Measurements from ENCODE around the gene ADGRL1. TPM values are rescaled to one million over a fixed set of nuclear protein-coding genes. Genes with fewer than 3 reads are reported as not detected.
"Not testable (repeated sequence)": the region's sequence is repeated elsewhere in the genome, so short reads cannot be mapped to it uniquely, and the experiment has no call there.

The ADGRL1 gene
- 54.6 and 55.3 TPM in 2 replicates for total RNA-seq
- long read RNA-seq, result 0 reads

DNA sequence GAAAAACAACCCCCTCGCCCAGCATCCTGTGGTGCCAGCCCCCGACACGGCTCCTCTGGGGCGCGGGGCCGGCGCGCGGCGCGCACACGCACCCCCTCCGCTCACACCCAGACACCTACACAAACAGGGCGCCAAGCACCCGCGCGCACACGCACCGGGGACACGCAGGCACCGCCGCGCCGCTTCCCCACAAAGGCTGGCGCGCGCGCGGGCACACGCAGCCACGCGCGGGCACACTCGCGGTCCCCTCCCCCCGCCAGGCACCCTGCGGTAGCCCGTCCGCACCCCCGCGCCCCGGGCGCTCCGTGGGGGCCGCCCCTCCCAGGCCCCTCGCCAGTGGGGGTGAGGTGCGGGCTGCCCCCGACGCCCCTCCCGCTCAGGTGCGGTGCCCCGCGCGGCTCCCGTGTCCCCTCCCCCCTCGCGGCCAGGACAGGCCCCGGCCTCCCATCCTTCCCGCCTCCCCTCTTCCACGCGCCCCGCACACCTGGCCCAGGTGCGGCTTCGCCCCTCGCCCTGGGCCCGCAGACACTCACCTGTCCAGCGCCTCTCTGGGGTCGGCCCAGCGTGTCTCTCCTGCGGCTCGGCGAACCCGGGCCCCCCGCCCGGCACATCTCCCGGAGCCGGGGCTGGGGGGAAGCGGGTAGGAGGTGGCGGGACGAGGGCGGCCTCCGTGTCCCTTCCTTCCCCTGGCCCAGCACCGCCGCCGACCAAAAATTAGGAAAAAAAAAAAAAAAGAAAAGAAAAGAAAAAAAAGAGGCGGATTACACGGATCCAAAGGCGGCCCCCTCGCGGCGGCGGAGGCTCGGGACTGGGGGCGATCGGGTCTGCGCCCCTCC is at the start of gene ADGRL1:
Gene ADGRL1, minus strand, starts transcription at position 718 of the 836 bp plus-strand sequence. CDS start 22,567 bp downstream, outside the sequence.
- not testable (repeated sequence) for H3K36me3 Mint-ChIP-seq (ENCODE audit: insufficient read depth); H3K9me3 Mint-ChIP-seq (ENCODE audit: low read depth)
- peaks cover 19% of the 10 kb centered on the region for H3K27me3 Mint-ChIP-seq

DNA sequence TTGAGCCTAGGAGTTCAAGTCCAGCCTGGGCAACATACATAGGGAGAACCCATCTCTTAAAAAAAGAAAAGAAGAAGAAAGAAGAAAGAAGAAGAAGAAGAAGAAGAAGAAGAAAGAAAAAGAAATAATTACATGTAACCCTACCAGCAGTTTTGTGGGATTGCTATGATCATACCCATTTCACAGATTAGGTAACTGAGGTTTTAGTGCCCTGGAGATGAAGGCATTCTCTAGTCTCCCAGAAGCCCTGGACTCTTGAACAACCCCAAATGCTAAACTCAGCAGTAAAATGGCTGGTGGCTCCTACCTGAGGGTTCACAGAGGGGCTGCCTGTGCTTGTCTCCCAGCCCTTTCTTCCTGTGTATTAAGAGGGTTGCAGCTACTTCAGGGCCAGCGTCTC is 49.3 kb upstream of the ADGRL1 start:
- not testable (repeated sequence) for H3K4me1 Mint-ChIP-seq (ENCODE audit: low read depth); H3K27ac Mint-ChIP-seq; H3K9me3 Mint-ChIP-seq (ENCODE audit: low read depth); DNase-seq (ENCODE audit: low spot score, unreplicated experiment); H3K36me3 Mint-ChIP-seq (ENCODE audit: insufficient read depth); H3K27me3 Mint-ChIP-seq; H3K4me3 Mint-ChIP-seq (ENCODE audit: low read depth)

More for the DNA sequence above, at the start of gene ADGRL1:
- Mint-ChIP-seq H3K4me3 (ENCODE audit: low read depth) (peak within 1 kb of the TSS; percentile 89), H3K4me1 (ENCODE audit: low read depth) (peaks cover 11% of the 10 kb centered on the region), H3K27ac (peak within 1 kb of the TSS; percentile 98)
- DNase-seq (ENCODE audit: low spot score, unreplicated experiment), result not testable (repeated sequence)

DNA sequence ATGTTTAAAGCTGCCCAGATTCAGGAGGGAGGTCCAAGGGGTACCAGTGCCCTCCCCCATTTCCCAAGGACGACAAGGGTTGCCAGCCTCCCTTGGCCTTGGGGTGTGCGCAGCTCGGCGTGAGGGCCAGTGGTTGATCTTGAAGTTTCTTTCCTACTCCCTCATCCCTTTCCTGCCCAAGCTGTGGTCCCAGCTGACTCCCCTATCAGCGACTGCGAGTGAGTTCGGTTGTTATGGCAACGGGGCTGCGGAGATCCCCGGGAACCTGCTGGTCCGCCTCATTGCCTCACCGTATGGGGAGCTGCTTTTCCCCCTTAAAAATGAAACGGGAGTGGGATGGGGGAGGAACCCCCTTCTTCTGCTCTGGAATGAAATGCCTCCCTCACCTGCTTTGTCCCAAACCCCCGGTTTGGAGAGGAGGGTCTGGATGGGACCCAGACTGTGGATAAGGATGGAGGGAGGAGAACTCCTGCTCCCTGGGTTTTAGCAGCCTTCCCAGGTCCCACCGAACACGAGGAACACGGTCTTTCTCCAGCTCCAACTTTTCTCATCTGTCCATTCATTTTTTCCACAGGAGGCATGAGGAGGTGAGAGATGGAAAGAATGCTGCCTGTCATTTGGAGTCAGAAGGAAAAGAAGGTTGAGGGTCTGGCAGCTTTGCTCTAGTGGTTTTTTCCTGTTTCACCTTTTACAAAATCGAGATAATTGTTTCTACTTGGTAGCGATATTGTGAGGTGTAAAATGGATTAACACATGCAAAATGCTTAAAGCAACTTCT is 48.0 kb upstream of the ADGRL1 start:
- not testable (repeated sequence) for H3K9me3 Mint-ChIP-seq (ENCODE audit: low read depth); H3K36me3 Mint-ChIP-seq (ENCODE audit: insufficient read depth); H3K27ac Mint-ChIP-seq; H3K27me3 Mint-ChIP-seq; H3K4me3 Mint-ChIP-seq (ENCODE audit: low read depth); H3K4me1 Mint-ChIP-seq (ENCODE audit: low read depth); DNase-seq (ENCODE audit: low spot score, unreplicated experiment)

- not testable (repeated sequence) for H3K9me3 Mint-ChIP-seq (ENCODE audit: low read depth); H3K4me3 Mint-ChIP-seq (ENCODE audit: low read depth); H3K27ac Mint-ChIP-seq; H3K4me1 Mint-ChIP-seq (ENCODE audit: low read depth); DNase-seq (ENCODE audit: low spot score, unreplicated experiment); H3K36me3 Mint-ChIP-seq (ENCODE audit: insufficient read depth); H3K27me3 Mint-ChIP-seq
These were observed 46.2 kb upstream of the ADGRL1 start for GRCh38 chr19:14252136-14252535.

- Mint-ChIP-seq H3K27ac (peak overlapping the region; percentile 72), H3K27me3 (peaks cover 6% of the 10 kb centered on the region)
These were observed 44.9 kb upstream of the ADGRL1 start for GRCh38 chr19:14250870-14251269.

GRCh38 chr19:14250315-14250714 is 44.3 kb upstream of the ADGRL1 start:
- H3K27me3 Mint-ChIP-seq; DNase-seq (ENCODE audit: low spot score, unreplicated experiment); H3K4me1 Mint-ChIP-seq (ENCODE audit: low read depth); H3K9me3 Mint-ChIP-seq (ENCODE audit: low read depth); H3K36me3 Mint-ChIP-seq (ENCODE audit: insufficient read depth): not testable (repeated sequence)
- H3K27ac Mint-ChIP-seq, result peak overlapping the region; percentile 72
- H3K4me3 Mint-ChIP-seq (ENCODE audit: low read depth), result peak overlapping the region; percentile 41

More at GRCh38 chr19:14250870-14251269, 44.9 kb upstream of the ADGRL1 start:
- DNase-seq (ENCODE audit: low spot score, unreplicated experiment), result no peak
- Mint-ChIP-seq H3K4me1 (ENCODE audit: low read depth) (peaks cover 1% of the 10 kb centered on the region), H3K36me3 (ENCODE audit: insufficient read depth) (no peaks in the 10 kb centered on the region), H3K4me3 (ENCODE audit: low read depth) (no peak overlapping the region), H3K9me3 (ENCODE audit: low read depth) (no peaks in the 10 kb centered on the region)
- no peak for TF ChIP-seq CTCF (IDR thresholded peaks at IDR 0.05; ENCODE audit: unreplicated experiment)

- not testable (repeated sequence) for DNase-seq (ENCODE audit: low spot score, unreplicated experiment); H3K4me1 Mint-ChIP-seq (ENCODE audit: low read depth); H3K36me3 Mint-ChIP-seq (ENCODE audit: insufficient read depth); H3K9me3 Mint-ChIP-seq (ENCODE audit: low read depth); H3K4me3 Mint-ChIP-seq (ENCODE audit: low read depth); H3K27me3 Mint-ChIP-seq; H3K27ac Mint-ChIP-seq
These were observed 43.9 kb upstream of the ADGRL1 start for GRCh38 chr19:14249891-14250290.

GRCh38 chr19:14249012-14249754 is 43.2 kb upstream of the ADGRL1 start:
- H3K9me3 Mint-ChIP-seq (ENCODE audit: low read depth); H3K4me1 Mint-ChIP-seq (ENCODE audit: low read depth); H3K27me3 Mint-ChIP-seq; H3K36me3 Mint-ChIP-seq (ENCODE audit: insufficient read depth): not testable (repeated sequence)
- DNase-seq (ENCODE audit: low spot score, unreplicated experiment), result peak; percentile 65
- H3K27ac Mint-ChIP-seq, result peak overlapping the region; percentile 45
- H3K4me3 Mint-ChIP-seq (ENCODE audit: low read depth), result peak overlapping the region; percentile 66

Data from progenitor cell of endocrine pancreas (in vitro differentiated cells).